HCT116 (cell line): ENCODE measurements around the gene SIT1. TPM values are rescaled to one million over a fixed set of nuclear protein-coding genes. Genes with fewer than 3 reads are reported as not detected.

Experiments used
- ATAC-seq: fragments of 200-7000 bp; cut with Tn5 transposase; 2 replicates; pipeline ENCODE4 v1.9.1; 2020; ENCODE audit warnings: mild to moderate bottlenecking, moderate library complexity
- BruUV-seq: library from RNA; stranded (reverse); fragments of 400-500 nt; replicated peaks from 2 replicates; lab custom pipeline; 2021; lab: Mats Ljungman, UMichigan
- CTCF ChIA-PET: fragments of 300-600 bp; sonication (Branson Sonifier 250); formaldehyde crosslinking; loops from one replicate; lab custom pipeline; 2021; ENCODE audit warnings: antibody characterized with exemption; lab: Charles Lee
- POLR2A ChIA-PET: fragments of 300-600, 350-600 bp; sonication (Branson Sonifier 250); formaldehyde crosslinking; loops from one replicate; lab custom pipeline; 2021; ENCODE audit warnings: antibody characterized with exemption; lab: Charles Lee
- RAD21 ChIA-PET, 2 experiments: fragments of 300-600 bp; sonication (Branson Sonifier 250); formaldehyde crosslinking; loops; one replicate each; lab custom pipeline; 2023; ENCODE audit warnings: low total read pairs in 2 of 2; ENCODE audit not compliant: uncharacterized antibody in 2 of 2, unreplicated experiment in 2 of 2, low non-redundant PET in 1 of 2; lab: Charles Lee
- DNase-seq: peaks from one replicate; pipeline ENCODE4 v3.0.0-alpha.2; 2010; ENCODE audit warnings: low read depth, low spot score
- H2AFZ ChIP-seq: fragments of 200-600 bp; shearing (Covaris generic), sonication (generic); 2 replicates; pipeline ENCODE4 v1.6.1; 2017; ENCODE audit warnings: low read depth, mixed run types, mixed read lengths, antibody characterized with exemption, low read length; ENCODE audit not compliant: poor library complexity, severe bottlenecking
- H3K27ac ChIP-seq: 2 replicates; pipeline ENCODE4 v1.5.1; 2012; ENCODE audit warnings: low read depth, low read length
- H3K27me3 ChIP-seq: fragments of 200-600 bp; sonication (generic); 2 replicates; pipeline ENCODE4 v1.6.1; 2016; ENCODE audit warnings: mixed run types, low read length, mixed read lengths; ENCODE audit not compliant: insufficient read depth
- H3K36me3 ChIP-seq, 2 experiments: fragments of 200-500 bp in 1 of 2; fragments of 200-600 bp in 1 of 2; sonication (Bioruptor generic) in 1 of 2; sonication (generic) in 1 of 2; 2 replicates each; pipeline versions ENCODE4 v1.5.1 to v1.6.1; 2014 to 2016; ENCODE audit warnings: low read length in 2 of 2, inconsistent platforms in 1 of 2, mixed read lengths in 1 of 2, mixed run types in 1 of 2; ENCODE audit not compliant: insufficient read depth in 2 of 2, control insufficient read depth in 1 of 2
- H3K4me1 ChIP-seq, 2 experiments: fragments of 200-600 bp in 1 of 2; sonication (generic) in 1 of 2; 2 replicates each; pipeline versions ENCODE4 v1.5.1 to v1.6.1; 2012 to 2017; ENCODE audit warnings: low read length in 2 of 2, inconsistent platforms in 1 of 2, mild to moderate bottlenecking in 1 of 2, mixed read lengths in 1 of 2, mixed run types in 1 of 2, moderate library complexity in 1 of 2; ENCODE audit not compliant: insufficient read depth in 2 of 2, control insufficient read depth in 1 of 2
- H3K4me2 ChIP-seq: fragments of 200-600 bp; sonication (generic); 2 replicates; pipeline ENCODE4 v1.6.1; 2017; ENCODE audit warnings: mixed run types, low read length, mixed read lengths
- H3K4me3 ChIP-seq, 2 experiments: fragments of 200-600 bp in 1 of 2; sonication (generic) in 1 of 2; replicated peaks in 1 of 2; 2 replicates each; pipeline ENCODE4 v1.5.1; 2011 to 2016; ENCODE audit warnings: low read length in 2 of 2, control low read depth in 1 of 2, low read depth in 1 of 2, mild to moderate bottlenecking in 1 of 2, mixed read lengths in 1 of 2, mixed run types in 1 of 2
- H3K79me2 ChIP-seq: fragments of 200-600 bp; sonication (generic); 2 replicates; pipeline ENCODE4 v1.6.1; 2017; ENCODE audit warnings: mild to moderate bottlenecking, mixed run types, low read length, moderate library complexity, mixed read lengths; ENCODE audit not compliant: insufficient read depth
- H3K9ac ChIP-seq: fragments of 200-600 bp; sonication (generic); 2 replicates; pipeline ENCODE4 v1.6.1; 2016; ENCODE audit warnings: low read length, mixed read lengths
- H3K9me2 ChIP-seq: fragments of 200-600 bp; sonication (generic), shearing (Covaris generic); 2 replicates; pipeline ENCODE4 v1.6.1; 2017; ENCODE audit warnings: mixed run types, mild to moderate bottlenecking, moderate library complexity; ENCODE audit not compliant: insufficient read depth
- H3K9me3 ChIP-seq, 2 experiments: fragments of 200-500 bp in 1 of 2; fragments of 200-600 bp in 1 of 2; sonication (Bioruptor generic) in 1 of 2; sonication (generic) in 1 of 2; 2 replicates each; pipeline ENCODE4 v1.6.1; 2014 to 2017; ENCODE audit warnings: low read length in 2 of 2, mixed read lengths in 2 of 2, inconsistent platforms in 1 of 2, low read depth in 1 of 2, mild to moderate bottlenecking in 1 of 2, mixed run types in 1 of 2, moderate library complexity in 1 of 2; ENCODE audit not compliant: control insufficient read depth in 1 of 2, insufficient read depth in 1 of 2
- H4K20me1 ChIP-seq: fragments of 200-600 bp; sonication (generic), shearing (Covaris generic); 2 replicates; pipeline ENCODE4 v1.6.1; 2017; ENCODE audit warnings: mixed run types, mild to moderate bottlenecking, moderate library complexity; ENCODE audit not compliant: insufficient read depth
- ATF3 ChIP-seq: IDR thresholded peaks from 2 replicates; pipeline ENCODE4 v1.6.1; 2012
- CBX3 ChIP-seq: IDR thresholded peaks from 2 replicates; pipeline ENCODE4 v1.6.1; 2012; ENCODE audit warnings: low read depth
- CEBPB ChIP-seq: IDR thresholded peaks from 2 replicates; pipeline ENCODE4 v1.6.1; 2012; ENCODE audit warnings: low read depth
- EGR1 ChIP-seq: IDR thresholded peaks from 2 replicates; pipeline ENCODE4 v1.6.1; 2012; ENCODE audit warnings: low read depth
- ELF1 ChIP-seq: IDR thresholded peaks from 2 replicates; pipeline ENCODE4 v1.6.1; 2012; ENCODE audit warnings: low read depth, borderline replicate concordance
- EZH2 ChIP-seq: fragments of 200-600 bp; sonication (generic); IDR thresholded peaks from 2 replicates; pipeline ENCODE4 v1.6.1; 2017; ENCODE audit warnings: antibody characterized with exemption, mixed run types
- EZH2phosphoT487 ChIP-seq: fragments of 200-600 bp; IDR thresholded peaks from 2 replicates; pipeline ENCODE4 v1.6.1; 2018; ENCODE audit warnings: antibody characterized with exemption, borderline replicate concordance
- JUND ChIP-seq: IDR thresholded peaks from 2 replicates; pipeline ENCODE4 v1.6.1; 2012
- MAX ChIP-seq: IDR thresholded peaks from 2 replicates; pipeline ENCODE4 v1.6.1; 2012
- POLR2A ChIP-seq: IDR thresholded peaks from 2 replicates; pipeline ENCODE4 v1.7.0; 2011; ENCODE audit warnings: borderline replicate concordance; ENCODE audit not compliant: insufficient read depth, insufficient read length; ENCODE audit errors: extremely low read depth
- POLR2AphosphoS5 ChIP-seq: IDR thresholded peaks from 2 replicates; pipeline ENCODE4 v1.6.1; 2011; ENCODE audit warnings: mild to moderate bottlenecking, low read depth, low read length, moderate library complexity
- RAD21 ChIP-seq: IDR thresholded peaks from 2 replicates; pipeline ENCODE4 v1.6.1; 2012; ENCODE audit warnings: low read depth, mild to moderate bottlenecking
- SP1 ChIP-seq: IDR thresholded peaks from 2 replicates; pipeline ENCODE4 v1.6.1; 2012; ENCODE audit warnings: low read depth
- TCF7L2 ChIP-seq: IDR thresholded peaks from 2 replicates; pipeline ENCODE4 v1.7.0; 2011; ENCODE audit warnings: borderline replicate concordance, inconsistent platforms; ENCODE audit not compliant: insufficient read depth, insufficient read length; ENCODE audit errors: extremely low read depth
- YY1 ChIP-seq: IDR thresholded peaks from 2 replicates; pipeline ENCODE4 v1.6.1; 2011; ENCODE audit warnings: low read length, low read depth, moderate library complexity, mild to moderate bottlenecking; ENCODE audit not compliant: insufficient replicate concordance; ENCODE audit errors: extremely low read depth
- ZBTB33 ChIP-seq: IDR thresholded peaks from 2 replicates; pipeline ENCODE4 v1.6.1; 2011; ENCODE audit warnings: mild to moderate bottlenecking, low read length, moderate library complexity; ENCODE audit not compliant: insufficient replicate concordance; ENCODE audit errors: extremely low read depth
- ZFX ChIP-seq: fragments of 450-650 bp; IDR thresholded peaks from 2 replicates; pipeline ENCODE4 v1.6.1; 2017
- ZNF274 ChIP-seq: fragments of 200-500 bp; sonication (Bioruptor generic); IDR thresholded peaks from 2 replicates; pipeline ENCODE4 v1.6.1; 2014; ENCODE audit warnings: mild to moderate bottlenecking, low read depth, low read length, inconsistent platforms
- intact Hi-C: fragments of 100-400 bp; cut with micrococcal nuclease; formaldehyde crosslinking; loops from 2 replicates; pipeline ENCODE4 v1.10.0; 2022
- total RNA-seq: library from RNA; stranded (reverse); gene quantifications from one replicate; pipeline ENCODE4 v1.2.1, GENCODE V29; 2021; ENCODE audit not compliant: unreplicated experiment
- TF ChIP-seq, protein P1 (sequence below): IDR thresholded peaks from 2 replicates; pipeline ENCODE4 v1.6.1; 2012; ENCODE audit warnings: low read depth

SIT1 gene
- total RNA-seq, 1 experiment from 2014 or later = not detected

DNA sequence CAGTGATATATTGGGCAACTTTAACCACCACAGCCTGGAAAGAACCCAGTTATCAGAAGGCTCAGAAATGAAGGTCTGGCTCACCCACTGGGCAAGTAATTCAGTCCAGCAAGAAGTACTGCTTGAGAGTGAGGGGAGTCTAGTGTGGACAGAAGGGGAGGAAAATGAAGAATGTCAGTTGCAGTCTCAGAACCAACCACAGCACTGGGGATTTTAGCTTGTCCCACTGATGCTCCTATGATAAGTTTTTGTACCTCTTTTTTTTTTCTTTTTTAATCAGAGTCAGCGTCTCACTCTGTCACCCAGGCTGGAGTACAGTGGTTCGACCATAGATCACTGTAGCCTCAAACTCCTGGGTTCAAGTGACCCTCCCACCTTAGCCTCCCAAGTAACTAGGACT lies 23.2 kb downstream of the SIT1 start:
- H3K4me1 ChIP-seq = peaks cover 0 to 5% of the 10 kb centered on the region in 2 experiments; a peak in 1 of 4 replicates
- TF ChIP-seq ZBTB33 (no peak), ZNF274 (no peak), ELF1 (no peak), POLR2A (no peak), TCF7L2 (no peak), CEBPB (no peak), SP1 (no peak), ZFX (no peak), EGR1 (no peak), EZH2 (no peak), POLR2AphosphoS5 (no peak), CBX3 (no peak), MAX (no peak), JUND (no peak), ATF3 (no peak), RAD21 (no peak), YY1 (no peak), EZH2phosphoT487 (no peak)
- TF ChIP-seq, protein P1, sequence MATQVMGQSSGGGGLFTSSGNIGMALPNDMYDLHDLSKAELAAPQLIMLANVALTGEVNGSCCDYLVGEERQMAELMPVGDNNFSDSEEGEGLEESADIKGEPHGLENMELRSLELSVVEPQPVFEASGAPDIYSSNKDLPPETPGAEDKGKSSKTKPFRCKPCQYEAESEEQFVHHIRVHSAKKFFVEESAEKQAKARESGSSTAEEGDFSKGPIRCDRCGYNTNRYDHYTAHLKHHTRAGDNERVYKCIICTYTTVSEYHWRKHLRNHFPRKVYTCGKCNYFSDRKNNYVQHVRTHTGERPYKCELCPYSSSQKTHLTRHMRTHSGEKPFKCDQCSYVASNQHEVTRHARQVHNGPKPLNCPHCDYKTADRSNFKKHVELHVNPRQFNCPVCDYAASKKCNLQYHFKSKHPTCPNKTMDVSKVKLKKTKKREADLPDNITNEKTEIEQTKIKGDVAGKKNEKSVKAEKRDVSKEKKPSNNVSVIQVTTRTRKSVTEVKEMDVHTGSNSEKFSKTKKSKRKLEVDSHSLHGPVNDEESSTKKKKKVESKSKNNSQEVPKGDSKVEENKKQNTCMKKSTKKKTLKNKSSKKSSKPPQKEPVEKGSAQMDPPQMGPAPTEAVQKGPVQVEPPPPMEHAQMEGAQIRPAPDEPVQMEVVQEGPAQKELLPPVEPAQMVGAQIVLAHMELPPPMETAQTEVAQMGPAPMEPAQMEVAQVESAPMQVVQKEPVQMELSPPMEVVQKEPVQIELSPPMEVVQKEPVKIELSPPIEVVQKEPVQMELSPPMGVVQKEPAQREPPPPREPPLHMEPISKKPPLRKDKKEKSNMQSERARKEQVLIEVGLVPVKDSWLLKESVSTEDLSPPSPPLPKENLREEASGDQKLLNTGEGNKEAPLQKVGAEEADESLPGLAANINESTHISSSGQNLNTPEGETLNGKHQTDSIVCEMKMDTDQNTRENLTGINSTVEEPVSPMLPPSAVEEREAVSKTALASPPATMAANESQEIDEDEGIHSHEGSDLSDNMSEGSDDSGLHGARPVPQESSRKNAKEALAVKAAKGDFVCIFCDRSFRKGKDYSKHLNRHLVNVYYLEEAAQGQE = no peak
- BruUV-seq = no TSS peak
- H3K79me2 ChIP-seq = no peaks in the 10 kb centered on the region
- no peak overlapping the region for H3K4me2 ChIP-seq
- ChIA-PET POLR2A (no interaction called here), CTCF (no interaction called here), RAD21 (no interaction called here)
- no peak overlapping the region for H3K27ac ChIP-seq
- H3K9me3 ChIP-seq = no peaks in the 10 kb centered on the region
- no peaks in the 10 kb centered on the region for H3K27me3 ChIP-seq
- H4K20me1 ChIP-seq = no peaks in the 10 kb centered on the region
- no peaks in the 10 kb centered on the region for H3K36me3 ChIP-seq
- H3K4me3 ChIP-seq = no peak overlapping the region
- DNase-seq (no peak), ATAC-seq (no peak)
- no peak overlapping the region for H3K9ac ChIP-seq
- H2AFZ ChIP-seq = no peak overlapping the region
- intact Hi-C loops = no loop called here
- H3K9me2 ChIP-seq = no peaks in the 10 kb centered on the region
